HG02970 (cell line): ENCODE measurements around the gene DCC.

Experiments
- ATAC-seq: cut with Tn5 transposase; IDR thresholded peaks from one replicate; pipeline ENCODE4 v1.9.1; 2021; ENCODE audit warnings: mild to moderate bottlenecking, moderate library complexity, moderate number of reproducible peaks; ENCODE audit not compliant: unreplicated experiment, low FRiP score

DCC gene

DNA sequence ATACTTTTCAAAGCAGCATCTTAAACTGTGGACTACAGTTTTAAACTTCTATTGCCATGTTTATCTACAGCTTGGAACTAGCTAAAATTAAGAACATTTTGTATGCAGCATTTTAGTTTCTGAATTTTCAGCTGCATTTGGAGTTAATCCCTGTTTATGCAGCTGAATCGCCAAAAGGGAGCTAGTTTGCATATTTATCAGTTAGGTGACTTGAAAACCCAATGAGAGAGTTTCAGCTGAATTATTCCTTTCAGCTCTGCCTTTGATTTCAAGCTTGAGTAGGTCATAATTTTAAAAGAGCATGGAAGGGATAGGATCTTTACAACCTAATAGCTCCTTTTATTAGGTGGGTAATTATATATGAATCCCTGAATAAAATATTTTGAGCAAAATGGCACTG is 1191.9 kb downstream of the DCC start:
- no peak for ATAC-seq

DNA sequence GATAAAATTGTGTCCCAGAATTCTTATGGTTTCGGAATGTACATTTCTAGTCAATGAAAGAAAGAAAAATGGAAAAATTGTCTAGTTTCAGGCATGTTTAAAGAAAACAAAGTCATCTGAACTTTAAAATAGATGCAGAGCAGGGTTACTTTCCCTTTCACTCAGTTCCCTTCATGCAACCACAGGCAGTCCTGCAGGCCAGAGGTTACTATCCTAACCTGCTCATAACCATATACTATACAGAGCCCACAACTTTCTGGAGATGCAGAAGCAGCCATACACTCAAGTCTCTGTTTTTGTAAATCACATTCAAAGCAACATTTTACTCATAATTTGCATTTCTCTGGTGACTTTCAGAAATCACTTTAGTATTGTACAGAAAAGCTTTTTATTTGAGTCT is 1194.2 kb downstream of the DCC start:
- no peak for ATAC-seq

- no peak for ATAC-seq
Measured at GRCh38 chr18:53534695-53535094, 1194.7 kb downstream of the DCC start.

- no peak for ATAC-seq
Measured at GRCh38 chr18:53536908-53537307, 1196.9 kb downstream of the DCC start.

GRCh38 chr18:53541924-53542323 is 1201.9 kb downstream of the DCC start:
- ATAC-seq = no peak

- ATAC-seq = no peak
Measured at GRCh38 chr18:53543711-53544110, 1203.7 kb downstream of the DCC start.

GRCh38 chr18:53544917-53545316 is 1204.9 kb downstream of the DCC start:
- ATAC-seq = no peak

- no peak for ATAC-seq
Measured at GRCh38 chr18:53551868-53552426, 1212.0 kb downstream of the DCC start.

DNA sequence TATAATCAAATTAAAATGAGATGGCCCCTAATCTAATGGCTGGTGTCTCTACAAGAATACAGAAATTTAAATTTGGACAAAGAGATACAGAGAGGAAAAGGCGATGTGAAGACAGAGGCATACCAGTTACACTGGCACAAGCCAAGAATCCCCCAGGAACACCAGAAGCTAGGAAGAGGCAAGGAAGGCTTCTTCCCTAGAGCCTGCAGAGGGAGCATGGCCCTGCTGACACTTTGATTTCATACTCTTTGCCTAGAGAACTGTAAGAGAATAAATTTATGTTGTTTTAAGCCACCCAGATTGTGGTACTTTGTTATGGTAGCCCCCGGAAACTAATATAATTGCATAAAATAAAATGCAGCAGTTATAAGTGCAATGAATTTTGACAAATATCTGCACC is 1213.0 kb downstream of the DCC start:
- no peak for ATAC-seq

- no peak for ATAC-seq
Measured at GRCh38 chr18:53556450-53556849, 1216.5 kb downstream of the DCC start.

DNA sequence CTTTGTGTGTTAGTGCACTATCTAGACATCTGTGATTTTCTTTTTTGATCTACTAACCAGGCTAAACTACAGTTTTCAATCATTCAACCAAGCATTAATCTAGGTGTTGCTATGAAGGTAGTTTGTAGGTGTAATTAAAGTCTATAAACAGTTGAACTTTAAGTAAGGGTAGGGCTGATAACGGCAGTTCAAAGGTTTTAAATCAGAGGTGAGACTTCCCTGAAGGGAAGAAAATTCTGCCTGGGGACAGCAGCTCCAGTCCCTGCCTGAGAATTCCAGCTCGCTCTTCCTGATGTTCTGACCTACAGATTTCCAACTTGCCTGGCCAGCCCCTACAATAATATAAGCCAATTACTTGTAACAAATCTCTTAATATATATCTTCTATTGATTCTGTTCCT is 1220.5 kb downstream of the DCC start:
- ATAC-seq = no peak

DNA sequence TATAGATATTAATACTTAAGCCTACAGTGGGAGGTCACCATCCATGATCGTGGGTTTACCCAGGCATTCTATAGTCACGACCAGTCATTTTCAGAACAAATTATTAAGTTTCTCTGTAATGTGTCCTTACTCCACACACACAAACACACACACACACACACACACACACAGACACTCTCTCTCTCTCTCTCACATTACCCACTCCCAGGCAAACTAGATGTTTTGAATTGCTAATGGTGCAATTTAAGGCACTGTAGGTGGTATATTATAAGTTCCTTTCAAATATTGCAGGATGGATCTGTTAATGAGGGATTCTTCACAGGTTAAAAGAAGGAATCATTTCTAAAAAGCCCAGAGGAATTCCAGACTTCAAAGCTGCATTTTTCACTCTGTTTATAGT is 1226.6 kb downstream of the DCC start:
- ATAC-seq = no peak

DNA sequence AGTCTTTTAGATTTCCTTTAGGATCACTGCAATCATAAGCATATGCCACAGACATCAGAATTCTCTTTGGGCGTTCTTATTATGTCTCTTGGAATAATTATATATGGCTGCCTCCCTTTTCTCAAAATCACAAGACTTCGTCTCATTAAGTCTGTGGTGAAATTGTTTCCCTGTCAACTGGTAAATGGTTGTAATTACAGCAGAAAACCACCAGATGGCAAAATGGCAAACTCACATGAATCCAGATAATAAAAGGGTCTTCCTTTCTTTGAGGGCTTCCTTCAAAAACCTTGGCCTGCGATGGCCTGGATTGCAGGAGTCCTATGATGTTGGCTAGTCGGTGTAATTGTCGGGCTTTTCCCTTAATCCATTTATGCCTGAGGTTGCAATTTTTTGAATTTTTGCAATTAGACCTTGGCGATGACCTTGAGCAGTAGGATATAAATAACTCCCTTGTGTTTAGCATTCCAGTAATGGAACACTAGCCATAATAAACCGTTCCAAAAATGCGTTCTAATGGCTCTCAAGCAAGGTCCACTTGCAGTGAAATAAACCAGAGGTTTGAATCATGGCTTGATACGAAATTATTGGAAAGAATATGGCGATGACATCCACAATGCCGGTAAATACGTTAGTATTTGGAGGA is 1228.1 kb downstream of the DCC start:
- ATAC-seq = no peak
